Thymus (tissue), 11 donors: ENCODE data around the gene HMOX1. TPM values are rescaled to one million over a fixed set of nuclear protein-coding genes. Genes with fewer than 3 reads are reported as not detected.
"Not testable (repeated sequence)": the region's sequence is repeated elsewhere in the genome, so short reads cannot be mapped to it uniquely, and the experiment has no call there.

Experiments
- DNase-seq, 9 donors: peaks; one replicate each; pipeline ENCODE4 v3.0.0-alpha.2; 2013; ENCODE audit warnings: low spot score in 9 of 9, low read depth in 6 of 9, missing footprints in 1 of 9
- H3K27ac ChIP-seq, 2 donors: one replicate each; pipeline ENCODE4 v1.5.1; 2013; ENCODE audit warnings: control low read depth in 1 of 2, low read depth in 1 of 2, low read length in 1 of 2, mild to moderate bottlenecking in 1 of 2, moderate library complexity in 1 of 2
- H3K27me3 ChIP-seq, 2 donors: one replicate each; pipeline ENCODE4 v1.5.1; 2013; ENCODE audit warnings: low read length in 1 of 2; ENCODE audit not compliant: control insufficient read depth in 2 of 2, insufficient read depth in 1 of 2
- H3K36me3 ChIP-seq, 2 donors: one replicate each; pipeline ENCODE4 v1.5.1; 2013; ENCODE audit warnings: low read length in 1 of 2, mild to moderate bottlenecking in 1 of 2, moderate library complexity in 1 of 2; ENCODE audit not compliant: control insufficient read depth in 2 of 2, insufficient read depth in 2 of 2
- H3K4me1 ChIP-seq, 2 donors: one replicate each; pipeline ENCODE4 v1.5.1; 2013; ENCODE audit warnings: low read length in 2 of 2; ENCODE audit not compliant: control insufficient read depth in 2 of 2, insufficient read depth in 2 of 2
- H3K4me3 ChIP-seq, 2 donors: one replicate each; pipeline ENCODE4 v1.5.1; 2013; ENCODE audit warnings: low read length in 2 of 2, control low read depth in 1 of 2, mild to moderate bottlenecking in 1 of 2
- H3K9me3 ChIP-seq, 2 donors: one replicate each; pipeline ENCODE4 v1.5.1; 2013; ENCODE audit warnings: low read length in 1 of 2, mild to moderate bottlenecking in 1 of 2; ENCODE audit not compliant: control insufficient read depth in 2 of 2, insufficient read depth in 1 of 2
- WGBS: extraction: QIAGEN DNeasy Blood & Tissue Kit; methylation state at CpG from one replicate; pipeline ENCODE4 v1.1.7; 2013; 5-methylcytosine and 5-hydroxymethylcytosine counted together
- polyA plus RNA-seq: library from polyadenylated mRNA; stranded (reverse); fragments of 200-250 nt; gene quantifications from one replicate; pipeline ENCODE4 v1.2.3, GENCODE V29; 2013
- total RNA-seq: library from RNA; stranded (reverse); fragments of 120-200 nt; gene quantifications from one replicate; pipeline ENCODE4 v1.2.4, GENCODE V29; 2013
- donor health status: healthy.

HMOX1 gene
- total and polyA plus RNA-seq, 2 donors: 32.2 to 119 TPM

- Histone ChIP-seq H3K9me3 (no peaks in the 10 kb centered on the region), H3K27ac (no peak overlapping the region), H3K36me3 (no peaks in the 10 kb centered on the region), H3K4me1 (no peaks in the 10 kb centered on the region), H3K27me3 (no peaks in the 10 kb centered on the region), H3K4me3 (no peak overlapping the region)
- WGBS: 96% methylated on average over 9 of the region's 9 CpGs
- DNase-seq: no peak
Observed at GRCh38 chr22:35359380-35360065, 21.4 kb upstream of the HMOX1 start.

DNA sequence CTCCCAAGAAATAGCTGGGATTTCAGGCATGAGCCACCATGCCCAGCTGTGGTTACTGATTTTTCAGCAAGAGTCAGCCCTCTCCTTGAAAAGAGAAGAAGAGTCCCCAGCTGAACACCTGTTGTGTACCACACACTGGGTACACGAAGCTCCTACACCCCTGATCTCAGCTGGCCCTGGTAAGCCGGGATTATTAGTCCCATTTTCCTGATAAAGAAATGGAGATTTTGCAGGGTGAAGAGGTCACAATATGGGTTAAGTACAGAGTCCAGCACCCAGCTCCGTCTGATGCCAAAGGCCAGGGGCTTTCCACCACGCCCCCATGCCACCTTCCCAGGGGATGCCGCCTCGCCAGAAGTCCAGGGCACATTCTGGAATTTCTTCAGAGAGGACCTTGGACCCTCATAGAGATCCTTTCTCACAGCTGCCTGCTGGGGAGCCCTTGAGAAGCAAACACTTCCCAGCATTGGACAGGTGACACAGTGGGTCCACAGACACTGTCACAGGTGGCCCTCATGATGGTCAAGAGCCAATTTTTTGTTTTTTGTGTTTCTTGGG is 19.8 kb upstream of the HMOX1 start:
- H3K36me3 ChIP-seq: no peaks in the 10 kb centered on the region
- H3K9me3 ChIP-seq: no peaks in the 10 kb centered on the region
- no peaks in the 10 kb centered on the region for H3K4me1 ChIP-seq
- DNase-seq: no peak
- no peak overlapping the region for H3K4me3 ChIP-seq
- no peak overlapping the region for H3K27ac ChIP-seq
- no peaks in the 10 kb centered on the region for H3K27me3 ChIP-seq
- WGBS: 89% methylated on average over 6 of the region's 6 CpGs

DNA sequence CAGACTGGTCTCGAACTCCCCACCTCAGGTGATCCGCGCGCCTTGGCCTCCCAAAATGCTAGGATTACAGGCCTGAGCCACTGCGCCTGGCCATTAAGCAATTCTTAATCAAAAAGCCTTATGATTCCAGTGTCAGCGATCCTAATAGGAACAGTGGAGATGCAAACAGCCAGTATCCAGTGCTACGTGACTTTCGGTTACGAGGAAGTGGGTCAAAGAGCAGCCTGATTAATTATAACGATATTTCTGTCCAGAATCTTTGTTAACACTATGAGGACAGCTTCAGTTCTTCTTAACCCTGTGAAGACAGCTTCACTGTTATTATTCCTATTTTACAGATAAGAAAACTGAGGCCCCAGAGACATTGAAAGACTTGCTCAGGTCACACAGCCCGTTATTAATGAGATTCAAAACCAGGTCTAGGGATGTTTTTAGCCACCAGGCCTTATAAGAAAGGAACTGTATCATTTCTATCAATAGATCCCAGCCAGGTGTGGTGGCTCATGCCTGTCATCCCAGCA is 17.3 kb upstream of the HMOX1 start:
- 96% methylated on average over 11 of the region's 11 CpGs for WGBS
- no peaks in the 10 kb centered on the region for H3K4me1 ChIP-seq
- no peak overlapping the region for H3K27ac ChIP-seq
- no peak for DNase-seq
- H3K27me3 ChIP-seq: peaks cover 0 to 6% of the 10 kb centered on the region in 2 donors
- no peaks in the 10 kb centered on the region for H3K36me3 ChIP-seq
- H3K4me3 ChIP-seq: no peak overlapping the region
- no peaks in the 10 kb centered on the region for H3K9me3 ChIP-seq

GRCh38 chr22:35364230-35364629 is 16.7 kb upstream of the HMOX1 start:
- 91% methylated on average over 7 of the region's 7 CpGs for WGBS
- H3K27ac ChIP-seq, DNase-seq, H3K4me1 ChIP-seq, H3K9me3 ChIP-seq, H3K36me3 ChIP-seq, H3K4me3 ChIP-seq, H3K27me3 ChIP-seq: not testable (repeated sequence)

DNA sequence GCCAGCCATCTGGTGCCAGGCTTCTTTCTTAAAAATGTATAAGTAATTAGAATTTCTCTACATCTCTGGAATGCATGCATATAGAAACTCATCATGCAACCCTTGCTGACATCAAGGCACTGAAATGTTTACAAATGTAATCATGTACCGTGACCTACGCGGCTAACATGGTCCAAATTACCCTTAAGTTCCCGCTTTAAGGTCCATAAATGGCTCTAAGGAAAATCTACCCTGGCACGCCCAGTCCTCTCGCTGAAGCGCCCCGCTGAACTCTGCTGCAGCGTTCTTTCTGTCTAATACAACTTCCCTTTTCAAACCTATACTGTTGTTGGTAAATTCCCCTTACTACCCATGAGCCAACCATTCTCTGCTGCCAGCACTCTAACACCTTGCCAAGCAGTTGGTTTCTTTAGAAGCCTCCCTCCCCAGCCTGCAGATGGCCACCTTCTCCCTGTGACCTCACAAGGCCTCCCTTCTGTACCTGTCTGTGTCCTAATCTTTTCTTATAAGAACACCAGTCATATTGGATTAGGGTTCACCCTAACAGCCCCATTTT is 13.5 kb upstream of the HMOX1 start:
- Histone ChIP-seq H3K27me3 (peaks cover 0 to 11% of the 10 kb centered on the region in 2 donors), H3K9me3 (peaks cover 0 to 6% of the 10 kb centered on the region in 2 donors), H3K36me3 (no peaks in the 10 kb centered on the region), H3K27ac (no peak overlapping the region), H3K4me3 (no peak overlapping the region), H3K4me1 (peaks cover 0 to 5% of the 10 kb centered on the region in 2 donors)
- no peak for DNase-seq
- WGBS: 16% methylated on average over 9 of the region's 9 CpGs

DNA sequence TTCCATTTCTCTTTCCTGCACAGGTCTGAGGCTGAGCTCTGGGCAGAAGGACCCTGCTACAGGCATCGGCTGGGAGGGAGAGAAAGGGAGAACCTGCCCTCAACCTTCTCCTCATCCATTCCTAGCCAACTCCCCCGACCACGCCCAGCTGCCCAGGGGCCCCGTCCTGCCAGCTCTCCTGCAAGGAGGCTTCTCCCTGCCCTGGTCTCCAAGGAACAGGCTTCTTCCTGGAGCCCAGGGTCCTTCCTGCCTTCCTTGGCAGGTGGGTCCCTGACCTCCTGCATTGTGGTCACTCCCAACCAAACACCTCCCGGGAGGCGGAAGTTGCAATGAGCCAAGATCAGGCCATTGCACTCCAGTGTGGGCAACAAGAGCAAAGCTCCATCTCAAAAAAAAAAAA is 12.5 kb upstream of the HMOX1 start:
- WGBS: 100% methylated on average over 6 of the region's 6 CpGs
- H3K4me1 ChIP-seq: peaks cover 0 to 5% of the 10 kb centered on the region in 2 donors
- DNase-seq: no peak

DNA sequence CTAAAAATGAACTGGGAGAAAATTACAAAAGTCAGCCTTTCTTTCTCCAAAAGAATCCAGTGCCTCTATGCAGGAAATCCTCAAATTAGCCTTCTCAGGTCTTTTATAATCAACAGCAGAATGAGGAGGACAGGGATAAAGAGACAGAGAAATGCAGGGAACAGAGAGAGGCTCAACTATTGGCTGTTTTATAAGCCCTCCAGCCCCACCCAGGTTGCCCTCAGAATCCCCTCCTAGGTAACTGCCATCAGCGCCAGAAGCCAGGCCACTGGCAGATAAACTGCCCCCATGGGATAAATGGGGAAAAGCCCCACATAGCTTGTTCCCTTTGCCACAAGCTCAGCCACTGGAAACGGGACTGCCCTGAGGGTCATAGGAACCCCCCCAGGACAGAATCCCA is 10.9 kb upstream of the HMOX1 start:
- DNase-seq: no peak
- Histone ChIP-seq H3K4me3 (no peak overlapping the region), H3K27me3 (peaks cover 0 to 11% of the 10 kb centered on the region in 2 donors), H3K9me3 (peaks cover 0 to 6% of the 10 kb centered on the region in 2 donors), H3K4me1 (peaks cover 0 to 5% of the 10 kb centered on the region in 2 donors), H3K27ac (no peak overlapping the region), H3K36me3 (no peaks in the 10 kb centered on the region)
- WGBS: 94% methylated on average over 2 of the region's 2 CpGs

More for the DNA sequence above, 12.5 kb upstream of the HMOX1 start:
- peaks cover 0 to 11% of the 10 kb centered on the region in 2 donors for H3K27me3 ChIP-seq
- H3K36me3 ChIP-seq: no peaks in the 10 kb centered on the region
- peaks cover 0 to 6% of the 10 kb centered on the region in 2 donors for H3K9me3 ChIP-seq
- no peak overlapping the region for H3K27ac ChIP-seq
- H3K4me3 ChIP-seq: no peak overlapping the region

DNA sequence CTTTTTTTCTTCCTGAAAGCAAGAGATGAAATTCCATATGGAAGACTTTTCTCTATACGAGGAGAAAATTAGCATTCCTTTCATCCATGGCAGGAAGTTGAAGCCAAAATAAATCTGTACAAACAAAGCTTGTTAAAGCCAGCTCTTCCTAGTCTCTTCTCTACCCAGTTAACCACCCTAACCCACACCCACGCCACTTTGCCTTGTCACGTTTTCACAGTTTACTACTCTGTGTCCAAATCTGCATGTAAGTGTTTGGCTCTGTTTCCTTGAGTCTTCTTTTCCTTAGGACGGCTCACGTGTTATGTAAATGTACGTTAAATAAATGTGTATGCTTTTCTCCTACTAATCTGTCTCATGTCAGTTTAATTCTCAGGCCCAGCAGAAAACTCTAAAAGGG is 7.1 kb upstream of the HMOX1 start:
- H3K27ac ChIP-seq: peak overlapping the region in 1 of 2 donors; percentile 18
- 96% methylated on average over 6 of the region's 6 CpGs for WGBS
- H3K36me3 ChIP-seq: no peaks in the 10 kb centered on the region
- H3K4me1 ChIP-seq: peaks cover 0 to 16% of the 10 kb centered on the region in 2 donors
- H3K4me3 ChIP-seq: no peak overlapping the region
- H3K27me3 ChIP-seq: peaks cover 0 to 5% of the 10 kb centered on the region in 2 donors
- H3K9me3 ChIP-seq: peaks cover 0 to 6% of the 10 kb centered on the region in 2 donors
- no peak for DNase-seq

DNA sequence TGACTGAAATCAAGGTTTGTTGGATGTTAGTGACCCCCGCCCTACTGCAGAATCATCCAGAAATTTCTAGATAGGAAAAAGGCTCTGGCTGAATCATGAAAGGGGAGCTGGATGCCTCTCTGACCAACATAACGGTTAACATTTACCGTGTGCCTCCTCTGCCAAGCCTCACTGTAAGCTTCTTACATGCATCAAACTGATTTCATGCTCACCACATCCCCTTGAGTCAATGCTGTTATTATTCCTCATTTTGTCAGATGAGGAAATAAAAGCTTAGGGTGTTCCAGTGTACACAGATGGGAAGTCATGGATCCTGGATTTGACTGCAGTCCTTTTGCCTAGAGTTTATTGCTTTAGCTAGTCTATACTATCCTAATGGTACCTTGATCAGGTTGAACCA is 5.9 kb upstream of the HMOX1 start:
- H3K36me3 ChIP-seq: no peaks in the 10 kb centered on the region
- H3K27me3 ChIP-seq: peaks cover under 1 to 10% of the 10 kb centered on the region in 2 donors
- WGBS: 75% methylated on average over 3 of the region's 3 CpGs
- H3K4me1 ChIP-seq: peaks cover 0 to 16% of the 10 kb centered on the region in 2 donors
- H3K27ac ChIP-seq: no peak overlapping the region
- H3K9me3 ChIP-seq: peaks cover 0 to 6% of the 10 kb centered on the region in 2 donors
- H3K4me3 ChIP-seq: no peak overlapping the region
- no peak for DNase-seq
